Ishikawa (cell line): ENCODE data around the gene DDB1.

ENCODE experiments used
- EGR1 ChIP-seq: IDR thresholded peaks from 2 replicates; pipeline ENCODE4 v1.6.1; 2012
- RAD21 ChIP-seq: IDR thresholded peaks from 2 replicates; pipeline ENCODE4 v1.6.1; 2012; ENCODE audit warnings: low read depth

DNA sequence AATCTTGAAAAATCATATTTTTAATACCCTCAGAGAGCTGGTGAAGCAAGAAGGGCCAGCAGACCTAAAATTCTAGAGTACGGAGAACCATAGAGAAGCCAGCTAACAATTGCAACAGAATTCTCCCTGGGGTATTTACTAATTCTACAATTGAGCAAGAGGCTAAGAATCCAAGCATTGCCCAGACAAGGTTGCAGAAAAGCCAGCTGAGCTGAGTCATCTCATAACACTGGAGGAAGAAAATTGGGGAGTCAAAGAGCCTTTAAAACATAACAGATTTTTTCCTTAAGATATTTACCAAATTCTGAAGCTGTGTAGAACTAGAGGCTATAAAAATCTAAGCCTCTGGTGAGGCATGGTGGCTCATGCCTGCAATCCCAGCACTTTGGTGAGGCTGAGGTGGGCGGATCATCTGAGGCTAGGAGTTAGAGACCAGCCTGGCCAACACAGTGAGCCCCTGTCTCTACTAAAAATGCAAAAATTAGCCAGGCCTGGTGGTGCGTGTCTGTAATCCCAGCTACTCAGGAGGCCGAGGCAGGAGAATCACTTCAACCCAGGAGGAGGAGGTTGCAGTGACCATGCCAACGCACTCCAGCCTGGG lies 45.9 kb upstream of the DDB1 start:
- TF ChIP-seq RAD21, result no peak
- no peak for TF ChIP-seq EGR1
